Ammon's horn (tissue), 1 donor: Measurements from ENCODE around the gene ERMP1.
A peak's percentile ranks its signal among the peaks of the same experiment; 100 is the strongest.
"Not testable (repeated sequence)": the region's sequence is repeated elsewhere in the genome, so short reads cannot be mapped to it uniquely, and the experiment has no call there.

Experiments
- DNase-seq: peaks from one replicate; pipeline ENCODE4 v3.0.0-alpha.2; 2016; ENCODE audit warnings: low spot score

The ERMP1 gene

GRCh38 chr9:5819174-5819573 is 13.7 kb downstream of the ERMP1 start:
- no peak for DNase-seq

- DNase-seq: no peak
These were observed 14.3 kb downstream of the ERMP1 start for GRCh38 chr9:5818424-5819142.

- no peak for DNase-seq
These were observed 15.1 kb downstream of the ERMP1 start for GRCh38 chr9:5817862-5818261.

GRCh38 chr9:5815461-5815860 is 17.5 kb downstream of the ERMP1 start:
- DNase-seq: no peak

GRCh38 chr9:5813824-5814223 is 19.1 kb downstream of the ERMP1 start:
- DNase-seq: no peak

- DNase-seq: no peak
These were observed 21.2 kb downstream of the ERMP1 start for GRCh38 chr9:5811751-5812150.

- no peak for DNase-seq
These were observed 27.4 kb downstream of the ERMP1 start for GRCh38 chr9:5805478-5805877.

- DNase-seq: no peak
These were observed 31.2 kb downstream of the ERMP1 start for GRCh38 chr9:5801739-5802113.

GRCh38 chr9:5800969-5801738 is 31.8 kb downstream of the ERMP1 start:
- DNase-seq: no peak

- not testable (repeated sequence) for DNase-seq
These were observed 32.5 kb downstream of the ERMP1 start for GRCh38 chr9:5800378-5800777.

GRCh38 chr9:5799314-5799713 is 33.6 kb downstream of the ERMP1 start:
- DNase-seq: peak; percentile 82

GRCh38 chr9:5798581-5798980 is 34.3 kb downstream of the ERMP1 start:
- DNase-seq: no peak

- DNase-seq: no peak
These were observed 36.6 kb downstream of the ERMP1 start for GRCh38 chr9:5796298-5796697.

GRCh38 chr9:5793812-5794211 is 39.1 kb downstream of the ERMP1 start:
- DNase-seq: no peak

- DNase-seq: no peak
These were observed 41.0 kb downstream of the ERMP1 start for GRCh38 chr9:5791870-5792269.

GRCh38 chr9:5790923-5791322 is 42.0 kb downstream of the ERMP1 start:
- no peak for DNase-seq

- no peak for DNase-seq
These were observed 43.4 kb downstream of the ERMP1 start for GRCh38 chr9:5789489-5789888.

- DNase-seq: no peak
These were observed 45.1 kb downstream of the ERMP1 start for GRCh38 chr9:5787759-5788302.

GRCh38 chr9:5787220-5787619 is 45.7 kb downstream of the ERMP1 start:
- DNase-seq: no peak

- DNase-seq: peak; percentile 64
These were observed 46.4 kb downstream of the ERMP1 start for GRCh38 chr9:5786370-5787127.

GRCh38 chr9:5784526-5785315 is 48.2 kb downstream of the ERMP1 start:
- no peak for DNase-seq

- no peak for DNase-seq
These were observed 48.9 kb downstream of the ERMP1 start for GRCh38 chr9:5783982-5784381.
